HG03575 (cell line): ENCODE results near the gene RXFP1.
"Not testable (repeated sequence)": the region's sequence is repeated elsewhere in the genome, so short reads cannot be mapped to it uniquely, and the experiment has no call there.

Experiments used
- ATAC-seq: cut with Tn5 transposase; IDR thresholded peaks from one replicate; pipeline ENCODE4 v1.9.1; 2021; ENCODE audit not compliant: unreplicated experiment, insufficient number of reproducible peaks, low FRiP score; ENCODE audit errors: extremely low read depth

RXFP1 gene

DNA sequence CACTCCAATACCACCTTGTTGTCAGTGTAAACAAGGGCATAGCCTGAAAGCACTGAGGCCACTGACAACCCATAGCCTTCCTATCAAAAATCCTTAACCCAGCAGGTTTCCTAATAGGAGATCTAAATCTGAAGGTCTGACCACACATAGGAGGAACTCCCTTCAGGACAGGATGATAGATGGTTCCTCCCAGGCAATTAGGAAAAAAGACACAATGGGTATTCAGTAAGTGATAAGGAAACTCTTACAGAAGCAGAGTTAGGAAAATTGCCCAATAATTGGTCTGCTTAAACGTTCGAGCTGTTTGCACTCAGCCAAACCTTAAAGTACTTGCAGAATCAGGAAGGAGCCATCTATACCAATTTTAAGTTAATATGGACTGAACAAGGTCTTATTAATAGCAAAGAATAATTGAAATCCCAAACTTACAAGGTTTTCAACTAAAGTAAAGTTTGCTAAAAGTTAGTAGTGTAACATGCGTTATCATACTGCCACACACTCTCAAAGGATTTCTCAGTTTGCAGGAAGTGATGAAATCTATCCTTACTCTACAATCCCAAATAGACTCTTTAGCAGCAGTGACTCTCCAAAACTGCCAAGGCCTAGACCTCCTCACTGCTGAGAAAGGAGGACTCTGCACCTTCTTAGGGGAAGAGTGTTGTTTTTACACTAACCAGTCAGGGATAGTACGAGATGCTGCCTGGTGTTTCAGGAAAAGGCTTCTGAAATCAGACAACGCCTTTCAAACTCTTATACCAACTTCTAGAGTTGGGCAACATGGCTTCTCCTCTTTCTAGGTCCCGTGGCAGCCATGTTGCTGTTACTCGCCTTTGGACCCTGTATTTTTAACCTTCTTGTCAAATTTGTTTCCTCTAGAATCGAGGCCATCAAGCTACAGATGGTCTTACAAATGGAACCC, 142.3 kb downstream of the RXFP1 start:
- ATAC-seq: not testable (repeated sequence)

DNA sequence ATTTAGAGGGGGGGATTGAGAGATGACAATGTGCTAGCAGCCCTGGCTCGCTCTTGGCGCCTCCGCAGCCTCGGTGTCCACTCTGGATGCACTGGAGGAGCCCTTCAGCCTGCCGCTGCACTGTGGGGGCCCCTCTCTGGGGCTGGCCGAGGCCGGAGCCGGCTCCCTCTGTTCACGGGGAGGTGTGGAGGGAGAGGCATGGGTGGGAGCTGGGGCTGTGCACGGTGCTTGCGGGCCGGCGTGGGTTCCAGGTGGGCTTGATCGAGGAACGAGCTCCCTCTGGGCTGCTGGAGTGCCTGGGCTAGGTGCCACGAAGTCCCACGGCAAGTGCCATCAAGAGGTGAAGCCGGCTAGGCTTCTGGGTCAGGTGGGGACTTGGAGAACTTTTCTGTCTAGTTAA, 143.1 kb downstream of the RXFP1 start:
- no peak for ATAC-seq

DNA sequence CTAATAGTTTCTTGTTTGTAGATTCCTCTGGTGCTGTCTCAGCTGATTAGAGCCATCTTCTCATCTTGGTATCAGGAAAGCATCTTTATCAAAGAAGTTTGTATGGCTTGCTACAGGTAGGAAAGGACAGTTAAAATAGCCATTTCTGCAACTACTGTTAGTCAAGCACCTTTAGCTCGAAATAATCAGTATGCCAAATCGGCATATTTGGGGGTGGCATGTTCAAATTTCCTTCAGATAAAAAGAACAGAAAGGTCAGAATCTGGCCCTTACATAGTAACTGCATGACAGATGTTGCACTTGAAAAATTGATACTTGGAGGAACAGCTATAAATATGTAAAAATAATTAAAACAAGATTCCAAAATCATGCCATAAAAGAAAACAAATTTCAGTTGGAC, 145.2 kb downstream of the RXFP1 start:
- no peak for ATAC-seq

DNA sequence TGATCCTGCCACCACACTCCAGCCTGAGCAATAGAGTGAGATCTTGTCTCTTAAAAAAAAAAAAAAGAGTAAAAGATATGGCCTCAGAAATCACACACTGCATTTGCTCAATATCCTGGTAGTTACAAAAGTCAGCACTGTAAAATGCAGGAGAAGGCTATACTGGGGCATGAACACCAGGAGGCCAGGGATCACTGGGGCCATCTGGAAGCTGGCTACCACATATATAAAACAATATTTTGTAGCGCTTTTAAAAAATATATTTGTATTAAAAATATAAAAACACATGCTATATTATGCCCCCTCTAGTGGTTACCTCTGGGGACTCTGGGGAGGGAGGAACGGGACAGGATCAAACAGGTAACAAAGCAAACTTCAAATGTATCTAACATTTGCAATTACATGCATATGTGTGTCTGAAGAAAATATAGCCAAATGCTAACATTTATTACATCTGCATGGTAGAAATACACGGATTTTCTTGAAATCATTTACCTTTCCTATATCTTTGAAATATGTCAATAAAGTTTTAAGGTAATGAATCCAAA, 146.0 kb downstream of the RXFP1 start:
- no peak for ATAC-seq

DNA sequence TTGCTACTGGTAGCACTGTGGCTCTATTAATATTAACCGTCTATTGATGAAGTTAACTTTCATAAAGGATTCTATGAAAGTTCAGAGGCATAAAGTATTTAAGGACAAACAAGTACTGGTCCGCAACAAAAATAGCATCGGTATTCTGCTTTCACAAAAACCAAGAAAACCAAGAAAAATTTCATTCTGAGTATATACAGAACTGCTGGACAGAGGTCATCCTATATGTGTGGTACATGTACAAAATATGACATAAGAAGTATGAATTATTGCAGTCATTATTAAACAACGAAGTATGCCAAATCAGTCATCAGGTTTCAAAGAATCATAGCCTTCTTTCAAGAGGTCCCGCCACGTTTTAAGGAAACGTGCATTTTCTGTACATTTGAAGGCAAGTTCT, 147.6 kb downstream of the RXFP1 start:
- ATAC-seq: no peak

DNA sequence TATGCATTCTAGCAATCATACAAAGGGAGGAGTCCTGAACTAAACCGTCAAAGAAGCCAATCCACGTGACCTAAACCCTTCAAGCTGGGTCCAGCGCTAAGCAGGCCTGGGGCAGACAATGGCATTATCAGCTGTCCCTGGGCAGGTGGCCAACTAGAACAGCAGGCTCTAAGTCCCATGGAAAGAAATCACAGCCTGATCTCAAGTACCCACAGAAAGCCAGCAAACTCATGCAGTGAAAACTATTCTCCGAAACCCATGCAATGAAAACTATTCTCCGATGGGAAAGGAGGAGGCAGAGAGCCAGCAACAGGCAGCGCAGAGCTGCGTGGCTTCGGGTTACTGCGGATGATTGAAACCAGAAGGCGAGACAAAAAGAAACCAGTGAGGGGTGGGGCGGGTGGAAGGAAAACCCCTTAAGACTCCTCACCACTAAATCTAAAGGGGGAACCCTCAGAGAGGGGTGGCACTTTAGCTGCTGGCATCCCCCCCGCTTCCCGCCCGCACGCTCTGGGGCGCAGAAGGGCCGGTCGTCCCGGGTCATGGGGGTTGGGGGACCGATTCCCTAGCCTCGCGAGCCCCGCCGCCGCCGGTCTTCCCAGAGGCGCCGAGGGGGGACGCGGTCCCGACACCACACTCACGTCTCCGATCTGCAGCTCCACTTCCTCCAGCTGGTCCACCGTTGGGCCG, 149.4 kb downstream of the RXFP1 start:
- ATAC-seq: no peak

DNA sequence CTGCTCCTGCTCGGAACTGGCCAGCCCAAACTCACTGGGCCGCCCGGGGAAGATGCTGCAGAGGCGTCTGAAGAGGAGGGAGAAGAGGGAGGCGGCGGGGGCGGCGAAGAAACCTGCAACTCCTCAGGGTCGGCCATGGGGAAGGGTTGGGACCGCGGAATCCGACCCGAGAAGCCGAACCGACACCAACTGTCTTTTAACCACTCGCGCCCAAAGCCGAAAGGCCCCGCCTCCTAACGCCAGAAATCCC, 149.9 kb downstream of the RXFP1 start, which contains the start of gene C4orf46:
C4orf46 (minus strand) TSS at position 223 of the 250 bp plus-strand sequence; CDS start at position 137, 86 bp downstream.
- ATAC-seq: no peak

DNA sequence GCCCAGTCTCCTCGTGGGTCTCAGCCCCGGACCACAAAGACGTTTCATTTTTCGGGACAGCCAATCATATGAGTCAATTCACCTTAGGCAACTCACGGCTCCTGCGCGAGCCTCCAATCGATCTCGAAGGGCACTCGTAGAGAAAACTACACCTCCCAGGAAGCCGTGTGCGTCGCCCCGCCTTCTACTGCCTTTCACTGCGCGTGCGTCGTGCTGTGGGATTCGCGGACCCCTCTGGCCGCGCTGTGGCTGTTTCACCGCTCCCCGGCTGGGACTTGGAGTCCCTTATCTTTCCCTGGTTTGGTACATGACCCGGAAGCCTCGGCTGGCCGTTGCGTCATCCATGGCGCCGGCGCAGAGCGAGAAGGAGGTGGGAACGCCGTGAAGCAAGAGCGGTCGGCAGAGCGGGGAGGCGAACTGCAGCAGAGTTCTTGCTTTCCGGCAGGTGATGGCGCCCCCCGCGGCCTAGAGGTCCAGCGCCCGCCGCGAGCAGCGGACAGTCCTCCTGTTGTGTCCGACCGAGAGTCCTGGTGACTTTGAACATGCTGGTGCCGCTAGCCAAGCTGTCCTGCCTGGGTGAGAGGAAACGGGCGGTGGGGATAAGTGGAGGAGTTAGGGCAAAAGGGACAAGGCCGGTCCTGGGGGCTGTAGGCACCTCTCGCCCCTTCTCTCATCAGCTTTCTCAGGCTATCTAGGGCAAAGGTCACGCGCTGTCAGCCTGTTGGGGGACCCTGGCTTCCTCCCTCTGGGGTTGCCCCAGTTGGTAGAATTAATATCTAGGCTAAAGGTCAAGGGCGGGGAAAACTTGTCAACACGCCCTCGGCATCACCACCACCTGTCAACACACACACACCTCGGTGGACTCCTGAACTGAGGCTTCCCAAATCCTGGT, 150.5 kb downstream of the RXFP1 start, which contains the start of gene ETFDH:
ETFDH (plus strand) TSS at position 382 of the 892 bp plus-strand sequence; CDS start at position 543, 161 bp downstream.
- ATAC-seq: peak; percentile 82

DNA sequence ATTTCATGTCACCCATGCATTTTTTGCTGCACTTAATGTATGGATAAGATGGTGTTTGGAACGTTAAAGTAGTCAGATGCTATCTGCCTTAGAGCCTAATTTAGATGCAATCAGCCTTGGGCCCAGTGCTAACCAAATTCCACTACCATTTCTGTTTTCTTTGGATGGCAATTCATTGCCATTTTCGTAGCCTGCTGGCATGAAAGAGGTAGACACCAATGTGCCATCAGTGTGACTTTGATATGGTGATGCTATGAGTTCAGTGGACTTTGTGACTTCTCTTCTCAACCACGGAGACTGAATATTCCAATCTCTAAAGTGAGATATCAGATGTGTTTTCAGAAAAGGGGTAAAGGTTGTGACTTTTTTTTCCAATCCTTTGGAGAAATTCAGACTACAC, 152.0 kb downstream of the RXFP1 start:
- no peak for ATAC-seq

DNA sequence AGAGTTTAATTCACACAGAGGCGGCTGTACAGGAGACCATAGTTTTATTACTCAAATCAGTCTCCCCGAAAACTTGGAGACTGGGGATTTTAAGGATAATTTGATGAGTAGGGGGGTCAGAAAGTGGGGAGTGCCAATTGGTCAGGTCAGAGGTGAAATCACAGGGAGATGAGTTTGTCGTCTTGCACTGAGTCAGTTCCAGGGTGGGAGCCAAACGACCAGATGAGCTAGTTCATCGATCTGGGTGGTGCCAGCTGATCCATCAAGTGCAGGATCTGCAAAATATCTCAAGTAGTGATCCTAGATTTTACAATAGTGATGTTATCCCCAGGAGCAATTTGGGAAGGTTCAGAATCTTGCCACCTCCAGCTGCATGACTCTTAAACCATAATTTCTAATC, 154.4 kb downstream of the RXFP1 start:
- no peak for ATAC-seq

DNA sequence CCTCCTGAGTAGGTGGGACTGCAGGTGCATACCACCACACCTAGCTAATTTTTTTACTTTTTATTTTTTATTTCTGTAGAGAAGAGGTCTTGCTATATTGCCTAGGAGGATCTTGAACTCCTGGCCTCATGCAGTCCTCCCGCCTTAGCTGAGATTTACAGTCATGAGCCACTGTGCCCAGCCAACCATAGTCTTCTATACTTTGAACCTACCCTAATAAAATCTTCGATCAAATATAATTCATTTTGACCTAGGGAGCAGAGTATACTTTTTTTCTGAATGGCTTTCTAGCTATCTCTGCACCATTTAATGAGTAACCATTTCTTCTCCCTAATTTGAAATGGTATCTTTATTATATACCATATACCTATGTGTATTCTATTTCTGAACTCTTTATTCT, 157.1 kb downstream of the RXFP1 start:
- ATAC-seq: no peak

DNA sequence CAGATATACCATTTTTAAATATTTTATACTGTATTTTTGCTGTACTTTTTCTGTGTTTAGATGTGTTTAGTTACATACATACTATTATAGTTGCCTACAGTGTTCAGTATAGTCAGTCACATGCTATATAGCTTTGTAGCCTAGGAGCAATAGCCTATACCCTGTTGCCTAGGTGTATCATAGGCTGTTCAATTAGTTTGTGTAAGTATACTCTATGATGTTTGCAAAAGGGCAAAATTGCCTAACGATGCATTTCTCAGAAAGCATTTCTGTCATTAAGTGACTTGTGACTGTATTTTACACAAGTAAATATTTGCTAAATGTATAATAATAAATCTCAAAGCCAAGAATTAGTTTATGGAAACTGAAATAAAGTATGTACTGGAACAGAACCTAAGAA, 159.9 kb downstream of the RXFP1 start:
- no peak for ATAC-seq

DNA sequence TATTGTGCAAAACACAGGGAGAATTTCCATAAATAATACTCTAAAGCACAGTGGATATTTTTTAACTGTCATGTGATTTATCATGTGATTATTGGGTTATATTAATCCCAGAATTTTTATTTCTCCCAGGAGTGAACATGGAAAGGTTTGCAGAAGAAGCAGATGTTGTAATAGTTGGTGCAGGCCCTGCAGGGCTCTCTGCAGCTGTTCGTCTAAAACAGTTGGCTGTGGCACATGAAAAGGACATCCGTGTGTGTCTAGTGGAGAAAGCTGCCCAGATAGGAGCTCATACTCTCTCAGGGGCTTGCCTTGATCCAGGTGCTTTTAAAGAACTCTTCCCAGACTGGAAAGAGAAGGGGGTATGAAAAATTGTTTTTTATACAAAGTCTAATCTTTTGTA, 160.4 kb downstream of the RXFP1 start:
- ATAC-seq: no peak

DNA sequence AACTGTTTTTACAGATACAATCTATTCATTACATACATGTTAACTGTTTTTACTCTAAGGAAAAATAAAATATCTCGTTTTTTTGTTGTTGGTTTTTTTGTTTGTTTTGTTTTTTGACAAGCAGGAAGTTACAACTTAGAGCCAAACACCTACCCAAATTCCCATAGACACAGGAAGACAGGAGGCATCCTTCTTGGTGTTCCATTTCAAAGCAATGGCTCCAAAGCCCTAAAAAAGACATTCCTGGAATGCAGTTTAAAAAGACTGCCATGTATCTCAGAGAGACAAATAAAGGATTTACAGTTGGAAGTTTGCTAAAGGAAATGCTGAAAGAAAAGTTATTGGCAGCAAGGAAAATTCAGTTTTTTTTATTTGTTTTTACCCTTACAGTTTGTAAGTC, 167.1 kb downstream of the RXFP1 start:
- no peak for ATAC-seq
